Heart left ventricle (tissue), 13 donors: ENCODE results near the gene CSMD2.

Source experiments
- POLR2A ChIP-seq, 2 donors: fragments of 450-650 bp; IDR thresholded peaks; one replicate each; pipeline ENCODE4 v1.6.1; 2017; ENCODE audit warnings: antibody characterized with exemption in 2 of 2, mild to moderate bottlenecking in 2 of 2, moderate library complexity in 2 of 2
- TF ChIP-seq, protein P1 (sequence below), 12 donors: fragments of 200-600 bp; sonication (generic) in 4 of 12; IDR thresholded peaks; one replicate each; pipeline versions ENCODE4 v1.5.0 to v1.8.0; 2018 to 2022; ENCODE audit warnings: antibody characterized with exemption in 12 of 12, mild to moderate bottlenecking in 5 of 12
- donor health status: ischemic (EF 13 %, LVEDD 7.1; RV severe dilation, severe dysfunction).
- donor health status: DM: no; HTN: yes; CAD: no.
- donor health status: DM: no; HTN: no; CAD: no.
- donor health status: ischemic (EF 25% LVEDD 6.9; RV normal size, moderate dysfunction).
- donor health status: ischemic (EF 25% LVEDD 5.7; RV mildly dilated, moderate dysfunction).
- donor health status: ischemic (EF 35%, LVEDD 5.7; RV mildly dilated, moderate dysfunction).
- donor health status: nonischemic (EF 11% LVEDD 7.7; RV severe dilation, severe dysfunction).
- donor health status: DM: yes; HTN: yes; CAD: no.
- donor health status: PGD.
- donor health status: ischemic (EF 29% LVEDD 5.4; RV normal size, mild dysfunction).
- donor health status: nonischemic (EF 23%, LVEDD 6.1; RV moderate dilation, normal function).

DNA sequence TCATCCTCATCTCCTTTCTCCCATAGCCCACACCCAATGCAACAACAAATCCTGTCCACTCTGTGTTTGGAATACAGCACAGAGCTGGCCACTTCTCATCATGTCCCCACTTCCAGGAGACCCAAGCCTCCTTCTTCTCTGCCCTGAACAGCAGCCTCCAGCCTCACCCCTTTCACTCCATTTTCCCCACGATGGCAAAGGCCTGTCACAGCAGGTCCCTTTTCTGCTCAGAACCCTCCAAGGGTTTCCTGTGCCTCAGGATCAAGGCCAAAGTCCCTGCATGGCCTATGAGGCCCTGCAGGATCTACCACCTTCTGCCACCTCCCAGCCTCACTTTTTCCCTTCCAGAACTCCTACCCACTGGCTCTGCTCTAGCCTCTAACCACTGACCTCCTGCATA, 78.5 kb downstream of the CSMD2 start:
- TF ChIP-seq, protein P1, sequence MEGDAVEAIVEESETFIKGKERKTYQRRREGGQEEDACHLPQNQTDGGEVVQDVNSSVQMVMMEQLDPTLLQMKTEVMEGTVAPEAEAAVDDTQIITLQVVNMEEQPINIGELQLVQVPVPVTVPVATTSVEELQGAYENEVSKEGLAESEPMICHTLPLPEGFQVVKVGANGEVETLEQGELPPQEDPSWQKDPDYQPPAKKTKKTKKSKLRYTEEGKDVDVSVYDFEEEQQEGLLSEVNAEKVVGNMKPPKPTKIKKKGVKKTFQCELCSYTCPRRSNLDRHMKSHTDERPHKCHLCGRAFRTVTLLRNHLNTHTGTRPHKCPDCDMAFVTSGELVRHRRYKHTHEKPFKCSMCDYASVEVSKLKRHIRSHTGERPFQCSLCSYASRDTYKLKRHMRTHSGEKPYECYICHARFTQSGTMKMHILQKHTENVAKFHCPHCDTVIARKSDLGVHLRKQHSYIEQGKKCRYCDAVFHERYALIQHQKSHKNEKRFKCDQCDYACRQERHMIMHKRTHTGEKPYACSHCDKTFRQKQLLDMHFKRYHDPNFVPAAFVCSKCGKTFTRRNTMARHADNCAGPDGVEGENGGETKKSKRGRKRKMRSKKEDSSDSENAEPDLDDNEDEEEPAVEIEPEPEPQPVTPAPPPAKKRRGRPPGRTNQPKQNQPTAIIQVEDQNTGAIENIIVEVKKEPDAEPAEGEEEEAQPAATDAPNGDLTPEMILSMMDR (IDR thresholded peaks at IDR 0.05): no peak
- no peak for TF ChIP-seq POLR2A (IDR thresholded peaks at IDR 0.05)
